GM18505 (cell line): Measurements from ENCODE around the gene CTSZ.

Source experiments
- ATAC-seq: cut with Tn5 transposase; IDR thresholded peaks from one replicate; pipeline ENCODE4 v1.9.1; 2021; ENCODE audit not compliant: unreplicated experiment
- POLR2A ChIP-seq: IDR thresholded peaks from 4 replicates; pipeline ENCODE4 v1.6.1; 2011; ENCODE audit warnings: borderline replicate concordance; ENCODE audit not compliant: insufficient read depth, insufficient read length; ENCODE audit errors: extremely low read depth

CTSZ gene

GRCh38 chr20:59003836-59004492 lies 3.1 kb downstream of the CTSZ start:
- no peak for ATAC-seq
- TF ChIP-seq POLR2A, result no peak

GRCh38 chr20:59002874-59003399 lies 4.1 kb downstream of the CTSZ start:
- ATAC-seq, result no peak
- no peak for TF ChIP-seq POLR2A

- TF ChIP-seq POLR2A, result no peak
- no peak for ATAC-seq
Observed at GRCh38 chr20:59002388-59002787, 4.7 kb downstream of the CTSZ start.

- TF ChIP-seq POLR2A, result no peak
- no peak for ATAC-seq
Observed at GRCh38 chr20:59001449-59002171, 5.4 kb downstream of the CTSZ start.

- no peak for ATAC-seq
- TF ChIP-seq POLR2A, result no peak
Observed at GRCh38 chr20:59001068-59001448, 6.0 kb downstream of the CTSZ start.

GRCh38 chr20:59000326-59000725 lies 6.7 kb downstream of the CTSZ start:
- no peak for ATAC-seq

GRCh38 chr20:58998656-58999055 lies 8.4 kb downstream of the CTSZ start:
- no peak for TF ChIP-seq POLR2A
- no peak for ATAC-seq

More at GRCh38 chr20:59000326-59000725, 6.7 kb downstream of the CTSZ start:
- TF ChIP-seq POLR2A, result no peak

- ATAC-seq, result no peak
- peak; percentile 22 for TF ChIP-seq POLR2A
Observed at GRCh38 chr20:58997141-58997770, 9.8 kb downstream of the CTSZ start.

GRCh38 chr20:58996226-58996611 lies 10.8 kb downstream of the CTSZ start:
- TF ChIP-seq POLR2A, result no peak
- no peak for ATAC-seq

- TF ChIP-seq POLR2A, result peak; percentile 49
Observed at GRCh38 chr20:58995461-58996225, 11.4 kb downstream of the CTSZ start.

GRCh38 chr20:58994390-58995159 lies 12.5 kb downstream of the CTSZ start:
- TF ChIP-seq POLR2A, result no peak
- ATAC-seq, result no peak

More at GRCh38 chr20:58995461-58996225, 11.4 kb downstream of the CTSZ start:
- no peak for ATAC-seq
